Measurements from ENCODE around the gene FHOD3. TPM values are rescaled to one million over a fixed set of nuclear protein-coding genes. Genes with fewer than 3 reads are reported as not detected.

Gene FHOD3
- total RNA-seq, 1 experiment from 2014 or later = 18.1 TPM

GRCh38 chr18:36635414-36636096, 338.0 kb downstream of the FHOD3 start:
- Histone ChIP-seq H3K36me3 (ENCODE audit: low read depth, low read length) (no peaks in the 10 kb centered on the region), H3F3A (ENCODE audit: low read length, unreplicated experiment) (no peaks in the 10 kb centered on the region), H3K27ac (ENCODE audit: low read length) (no peak overlapping the region), H4K20me1 (ENCODE audit: low read length) (no peaks in the 10 kb centered on the region), H3K4me1 (ENCODE audit: insufficient read depth, low read length) (no peaks in the 10 kb centered on the region), H3K79me2 (ENCODE audit: low read length) (no peaks in the 10 kb centered on the region), H3K9me3 (ENCODE audit: low read length) (no peaks in the 10 kb centered on the region), H3K9me2 (replicated peaks; ENCODE audit: low read length) (no peaks in the 10 kb centered on the region), H3K4me2 (ENCODE audit: low read length) (no peak overlapping the region), H3K27me3 (ENCODE audit: low read length) (no peaks in the 10 kb centered on the region), H2AFZ (ENCODE audit: low read length) (no peak overlapping the region), H3K9ac (ENCODE audit: low read length) (no peak overlapping the region), H3K4me3 (ENCODE audit: low read length) (no peak overlapping the region)
- DNase-seq (no peak), ATAC-seq (no peak)
- POLR2A ChIA-PET (ENCODE audit: unreplicated experiment) = no interaction called here
- no TSS peak for BruUV-seq (replicated peaks)
- intact Hi-C loops (cut with micrococcal nuclease) = no loop called here
- TF ChIP-seq CTCF (conservative IDR thresholded peaks at IDR 0.05; ENCODE audit: low read depth, low read length) (no peak), EZH2 (IDR thresholded peaks at IDR 0.05; ENCODE audit: low read length, unreplicated experiment) (no peak), EZH2phosphoT487 (IDR thresholded peaks at IDR 0.05; ENCODE audit: borderline replicate concordance, low read length) (no peak)
- CTCF ChIA-PET = no interaction called here

- TF ChIP-seq CTCF (conservative IDR thresholded peaks at IDR 0.05; ENCODE audit: low read depth, low read length) = no peak
- TF ChIP-seq EZH2phosphoT487 (IDR thresholded peaks at IDR 0.05; ENCODE audit: borderline replicate concordance, low read length) = no peak
- no peak for TF ChIP-seq EZH2 (IDR thresholded peaks at IDR 0.05; ENCODE audit: low read length, unreplicated experiment)
- no peak for DNase-seq
Observed at GRCh38 chr18:36636237-36636817, 338.8 kb downstream of the FHOD3 start.

GRCh38 chr18:36638224-36638623, 340.7 kb downstream of the FHOD3 start:
- no peaks in the 10 kb centered on the region for H3F3A ChIP-seq (ENCODE audit: low read length, unreplicated experiment)
- H3K9me2 ChIP-seq (replicated peaks; ENCODE audit: low read length) = no peaks in the 10 kb centered on the region
- H3K79me2 ChIP-seq (ENCODE audit: low read length) = no peaks in the 10 kb centered on the region
- POLR2A ChIA-PET (ENCODE audit: unreplicated experiment) = no interaction called here
- no peaks in the 10 kb centered on the region for H3K27me3 ChIP-seq (ENCODE audit: low read length)
- ATAC-seq = no peak
- intact Hi-C loops (cut with micrococcal nuclease) = no loop called here
- no peak overlapping the region for H3K9ac ChIP-seq (ENCODE audit: low read length)
- CTCF ChIA-PET = no interaction called here
- H3K36me3 ChIP-seq (ENCODE audit: low read depth, low read length) = no peaks in the 10 kb centered on the region
- no peaks in the 10 kb centered on the region for H4K20me1 ChIP-seq (ENCODE audit: low read length)
- no peak for DNase-seq
- H3K27ac ChIP-seq (ENCODE audit: low read length) = no peak overlapping the region
- no peak overlapping the region for H2AFZ ChIP-seq (ENCODE audit: low read length)
- no TSS peak for BruUV-seq (replicated peaks)
- TF ChIP-seq EZH2phosphoT487 (IDR thresholded peaks at IDR 0.05; ENCODE audit: borderline replicate concordance, low read length) = no peak
- TF ChIP-seq EZH2 (IDR thresholded peaks at IDR 0.05; ENCODE audit: low read length, unreplicated experiment) = no peak
- no peak for TF ChIP-seq CTCF (conservative IDR thresholded peaks at IDR 0.05; ENCODE audit: low read depth, low read length)
- no peaks in the 10 kb centered on the region for H3K9me3 ChIP-seq (ENCODE audit: low read length)
- no peaks in the 10 kb centered on the region for H3K4me1 ChIP-seq (ENCODE audit: insufficient read depth, low read length)
- no peak overlapping the region for H3K4me3 ChIP-seq (ENCODE audit: low read length)
- H3K4me2 ChIP-seq (ENCODE audit: low read length) = no peak overlapping the region

More at GRCh38 chr18:36636237-36636817, 338.8 kb downstream of the FHOD3 start:
- ChIA-PET CTCF (no interaction called here), POLR2A (ENCODE audit: unreplicated experiment) (no interaction called here)
- Histone ChIP-seq H3K79me2 (ENCODE audit: low read length) (no peaks in the 10 kb centered on the region), H4K20me1 (ENCODE audit: low read length) (no peaks in the 10 kb centered on the region), H3K4me3 (ENCODE audit: low read length) (no peak overlapping the region), H3K27me3 (ENCODE audit: low read length) (no peaks in the 10 kb centered on the region), H3K4me2 (ENCODE audit: low read length) (no peak overlapping the region), H3K9ac (ENCODE audit: low read length) (no peak overlapping the region), H3K27ac (ENCODE audit: low read length) (no peak overlapping the region), H3K9me2 (replicated peaks; ENCODE audit: low read length) (no peaks in the 10 kb centered on the region), H3K9me3 (ENCODE audit: low read length) (no peaks in the 10 kb centered on the region), H3K4me1 (ENCODE audit: insufficient read depth, low read length) (no peaks in the 10 kb centered on the region), H3K36me3 (ENCODE audit: low read depth, low read length) (no peaks in the 10 kb centered on the region), H3F3A (ENCODE audit: low read length, unreplicated experiment) (no peaks in the 10 kb centered on the region), H2AFZ (ENCODE audit: low read length) (no peak overlapping the region)
- intact Hi-C loops (cut with micrococcal nuclease) = no loop called here
- BruUV-seq (replicated peaks) = no TSS peak
- no peak for ATAC-seq
